ENCODE results near the gene ARSI. TPM values are rescaled to one million over a fixed set of nuclear protein-coding genes. Genes with fewer than 3 reads are reported as not detected.
"Not testable (repeated sequence)": the region's sequence is repeated elsewhere in the genome, so short reads cannot be mapped to it uniquely, and the experiment has no call there.

Gene ARSI
- polyA plus RNA-seq, 4 donors = 2.3 to 3.8 (median 3.6) TPM

DNA sequence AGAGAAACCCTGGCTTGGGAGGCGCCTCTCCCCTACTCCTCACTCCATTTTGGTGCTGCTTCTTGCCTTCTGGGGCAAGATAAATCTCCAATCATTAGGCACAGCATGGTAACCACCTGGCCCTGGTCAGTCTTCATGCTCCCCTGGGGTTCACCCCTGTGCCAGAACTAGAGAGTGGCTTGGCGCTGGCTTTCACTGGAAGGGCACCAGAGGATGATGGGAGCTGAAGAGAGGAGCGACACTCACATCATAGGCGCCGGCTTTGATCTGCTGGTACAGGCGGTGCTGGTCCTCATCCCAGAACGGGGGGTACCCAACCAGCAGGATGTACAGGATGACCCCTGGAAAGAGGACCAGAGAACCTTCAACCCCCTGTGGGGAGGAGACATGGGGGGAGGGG is 51.2 kb downstream of the ARSI start:
- DNase-seq (ENCODE audit: low read depth in 4 of 4, low spot score in 3 of 4) = no peak

GRCh38 chr5:150249744-150250143 is 53.0 kb downstream of the ARSI start:
- DNase-seq (ENCODE audit: low read depth in 4 of 4, low spot score in 3 of 4) = no peak

DNA sequence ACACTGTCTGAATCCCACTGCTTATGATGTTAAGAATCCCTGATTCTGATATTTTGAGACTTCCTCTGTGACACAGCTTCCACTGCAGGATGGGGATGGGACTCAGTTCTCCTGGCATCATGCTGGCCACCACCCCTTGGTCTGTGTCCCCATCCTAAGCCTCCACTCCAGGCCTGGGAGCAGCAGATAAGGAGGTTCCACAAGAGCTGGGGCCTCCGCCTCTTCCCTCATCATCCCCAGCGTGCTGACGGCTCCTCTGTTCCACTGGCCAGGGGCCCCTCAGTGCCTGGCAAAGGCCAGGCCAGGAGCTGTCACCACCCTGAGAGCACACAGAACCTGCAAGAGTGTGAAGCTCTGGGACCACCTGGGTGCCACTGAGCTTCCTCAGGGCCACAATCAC is 53.8 kb downstream of the ARSI start:
- DNase-seq (ENCODE audit: low read depth in 4 of 4, low spot score in 3 of 4) = no peak

- DNase-seq (ENCODE audit: low read depth in 4 of 4, low spot score in 3 of 4) = not testable (repeated sequence)
Measured at GRCh38 chr5:150248493-150248892, 54.2 kb downstream of the ARSI start.

DNA sequence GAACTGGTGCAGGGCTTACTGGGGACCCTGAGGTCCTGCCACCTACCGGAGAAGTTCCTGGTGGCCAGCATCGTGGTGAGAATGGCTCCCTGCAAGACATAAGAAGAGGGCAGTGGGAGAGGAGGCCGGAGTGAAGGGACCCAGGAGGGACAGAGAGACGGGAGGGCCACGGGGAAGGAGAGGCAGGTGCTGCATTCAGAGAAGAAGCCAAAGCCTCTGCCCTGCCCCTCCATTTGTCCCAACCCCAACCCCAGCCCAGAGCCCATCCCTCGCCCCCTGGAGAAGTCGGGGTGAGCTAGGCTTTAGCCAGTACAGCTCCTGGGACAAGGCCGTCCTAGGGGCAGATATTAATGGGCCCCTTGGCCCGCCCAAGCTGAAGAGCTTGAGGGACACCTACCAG is 55.0 kb downstream of the ARSI start:
- no peak for DNase-seq (ENCODE audit: low read depth in 4 of 4, low spot score in 3 of 4)

- DNase-seq (ENCODE audit: low read depth in 4 of 4, low spot score in 3 of 4) = no peak
Measured at GRCh38 chr5:150246835-150247234, 55.9 kb downstream of the ARSI start.

- DNase-seq (ENCODE audit: low read depth in 4 of 4, low spot score in 3 of 4) = no peak
Measured at GRCh38 chr5:150246429-150246828, 56.3 kb downstream of the ARSI start.

Other genes with a start within 250 kb of the ARSI start
- 10 to 100 TPM; 14.7 to 15.5 (median 15.0) TPM for gene CSF1R, start 216.4 kb downstream of the ARSI start, polyA plus RNA-seq (ENCODE audit: insufficient read length in 4 of 4)
- gene PDGFRB, start 147.1 kb downstream of the ARSI start, polyA plus RNA-seq (ENCODE audit: insufficient read length in 4 of 4) = 100 to 1,000 TPM; 143 to 185 (median 155) TPM
- 1 to 10 TPM in 1 of 4 donors, under 1 TPM in 3; 0.64 to 1.0 (median 0.76) TPM for gene CDX1, start 136.1 kb downstream of the ARSI start, polyA plus RNA-seq (ENCODE audit: insufficient read length in 4 of 4)
- under 1 TPM in 3 of 4 donors, not detected in 1; 0.06 to 0.08 (median 0.06) TPM for gene SLC6A7, start 112.8 kb downstream of the ARSI start, polyA plus RNA-seq (ENCODE audit: insufficient read length in 4 of 4)
- 1 to 10 TPM; 2.4 to 5.2 (median 3.9) TPM for gene CAMK2A, start 13.1 kb downstream of the ARSI start, polyA plus RNA-seq (ENCODE audit: insufficient read length in 4 of 4)
- 10 to 100 TPM; 27.7 to 32.8 (median 30.2) TPM for gene TCOF1, start 54.8 kb upstream of the ARSI start, polyA plus RNA-seq (ENCODE audit: insufficient read length in 4 of 4)
- gene CD74, start 110.0 kb upstream of the ARSI start, polyA plus RNA-seq (ENCODE audit: insufficient read length in 4 of 4) = 100 to 1,000 TPM; 288 to 366 (median 315) TPM
- 1,000 to 10,000 TPM; 1,712 to 2,075 (median 1,946) TPM for gene RPS14, start 146.8 kb upstream of the ARSI start, polyA plus RNA-seq (ENCODE audit: insufficient read length in 4 of 4)
- 10 to 100 TPM; 53.2 to 64.0 (median 57.8) TPM for gene NDST1, start 205.2 kb upstream of the ARSI start, polyA plus RNA-seq (ENCODE audit: insufficient read length in 4 of 4)